HUES64 (cell line): ENCODE results near the gene ZFP64.
"Not testable (repeated sequence)": the region's sequence is repeated elsewhere in the genome, so short reads cannot be mapped to it uniquely, and the experiment has no call there.

ENCODE experiments used
- H3K27ac ChIP-seq: 2 replicates; pipeline ENCODE4 v1.7.0; 2013; ENCODE audit warnings: low read depth, low read length, inconsistent platforms
- H3K27me3 ChIP-seq: 2 replicates; pipeline ENCODE4 v1.6.1; 2013; ENCODE audit warnings: mild to moderate bottlenecking, low read length; ENCODE audit not compliant: insufficient read depth
- H3K36me3 ChIP-seq: 2 replicates; pipeline ENCODE4 v1.6.1; 2013; ENCODE audit warnings: mild to moderate bottlenecking, low read length; ENCODE audit not compliant: insufficient read depth
- H3K4me1 ChIP-seq: 2 replicates; pipeline ENCODE4 v1.6.1; 2013; ENCODE audit warnings: mild to moderate bottlenecking, low read length, moderate library complexity; ENCODE audit not compliant: insufficient read depth
- H3K4me3 ChIP-seq: 2 replicates; pipeline ENCODE4 v1.5.1; 2013; ENCODE audit warnings: mild to moderate bottlenecking, low read length, moderate library complexity
- H3K9ac ChIP-seq: 2 replicates; pipeline ENCODE4 v1.6.1; 2013; ENCODE audit warnings: mild to moderate bottlenecking, low read depth, low read length
- H3K9me3 ChIP-seq: 2 replicates; pipeline ENCODE4 v1.6.1; 2013; ENCODE audit warnings: low read depth, low read length; ENCODE audit not compliant: insufficient read depth
- WGBS: fragments of 150-250, 120-280 bp; methylation state at CpG from one replicate; pipeline ENCODE4 v1.1.7; 2013; ENCODE audit warnings: missing lambda C conversion rate; 5-methylcytosine and 5-hydroxymethylcytosine counted together

The ZFP64 gene

DNA sequence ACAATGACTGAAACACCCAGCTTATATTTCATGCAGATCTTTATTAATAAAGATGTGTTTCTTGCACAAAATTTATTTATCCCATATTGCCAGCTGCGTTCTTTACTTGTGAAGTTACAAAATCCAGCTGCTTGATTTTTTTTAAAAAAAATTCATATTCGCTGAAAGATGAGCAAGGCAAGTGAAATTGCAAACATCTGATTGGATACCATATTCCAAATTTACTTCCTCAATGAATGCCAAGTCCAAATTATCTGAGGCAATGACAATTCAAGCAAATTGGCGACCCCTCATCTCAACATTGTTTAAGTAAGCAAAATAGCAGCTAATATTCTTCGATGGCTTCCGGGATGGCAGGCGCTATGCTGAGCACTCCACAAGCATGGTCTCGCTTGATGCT, 37.7 kb downstream of the ZFP64 start:
- no peaks in the 10 kb centered on the region for H3K4me1 ChIP-seq
- peaks cover 6% of the 10 kb centered on the region; the same call in 1 of the 2 replicates for H3K9me3 ChIP-seq
- H3K27ac ChIP-seq, result no peak overlapping the region
- H3K36me3 ChIP-seq, result peaks cover 49% of the 10 kb centered on the region
- H3K4me3 ChIP-seq, result no peak overlapping the region
- no peaks in the 10 kb centered on the region for H3K27me3 ChIP-seq
- no peak overlapping the region for H3K9ac ChIP-seq
- WGBS, result 90% methylated on average over 7 of the region's 7 CpGs

DNA sequence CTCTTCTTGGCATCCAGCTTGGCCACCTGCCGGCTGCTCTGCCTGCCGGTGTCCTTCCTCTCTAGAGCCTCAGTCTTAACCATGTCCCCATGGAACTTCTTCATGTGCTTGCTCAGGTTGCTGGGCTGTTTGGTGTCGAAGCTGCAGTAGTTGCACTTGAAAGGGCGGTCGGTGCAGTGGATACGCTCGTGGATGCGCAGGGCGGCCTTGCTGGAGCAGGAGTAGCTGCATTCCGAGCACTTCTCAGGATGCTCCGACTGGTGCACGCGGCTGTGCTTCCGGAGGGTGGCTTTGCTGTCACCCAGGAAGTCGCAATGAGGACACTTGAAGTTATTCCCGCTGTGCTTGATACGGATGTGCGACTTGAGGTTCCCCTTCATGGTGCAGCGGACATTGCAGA, 38.7 kb downstream of the ZFP64 start:
- Histone ChIP-seq H3K27me3 (no peaks in the 10 kb centered on the region), H3K4me3 (no peak overlapping the region), H3K27ac (no peak overlapping the region), H3K36me3 (peaks cover 40% of the 10 kb centered on the region), H3K9ac (no peak overlapping the region), H3K4me1 (no peaks in the 10 kb centered on the region), H3K9me3 (peaks cover under 1% of the 10 kb centered on the region; the same call in 1 of the 2 replicates)
- 96% methylated on average over 19 of the region's 19 CpGs for WGBS

DNA sequence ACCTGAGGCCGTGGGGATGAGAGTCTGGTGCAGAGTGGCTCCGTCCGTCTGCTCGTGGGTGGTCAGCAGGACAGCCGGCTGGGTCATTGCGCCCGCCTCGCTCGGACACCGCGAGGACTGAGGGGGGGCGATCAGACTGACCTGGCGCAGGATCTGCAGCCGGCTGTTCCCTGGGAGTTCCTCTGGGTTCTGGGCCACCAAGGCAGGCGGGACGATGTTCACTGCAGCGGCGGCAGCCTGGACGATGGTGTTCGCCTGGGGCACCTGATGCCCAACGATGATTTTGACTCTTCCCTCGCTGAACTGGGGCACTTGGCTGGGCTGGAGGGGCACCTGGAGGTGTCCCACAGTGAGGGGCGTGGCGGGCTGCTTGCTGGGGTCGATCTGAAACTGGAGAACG, 39.2 kb downstream of the ZFP64 start:
- 95% methylated on average over 26 of the region's 26 CpGs for WGBS
- H3K27ac ChIP-seq, result no peak overlapping the region
- no peaks in the 10 kb centered on the region for H3K9me3 ChIP-seq
- H3K4me1 ChIP-seq, result no peaks in the 10 kb centered on the region
- peaks cover 38% of the 10 kb centered on the region for H3K36me3 ChIP-seq
- H3K9ac ChIP-seq, result no peak overlapping the region
- no peak overlapping the region for H3K4me3 ChIP-seq
- no peaks in the 10 kb centered on the region for H3K27me3 ChIP-seq

GRCh38 chr20:52150440-52151258, 40.9 kb downstream of the ZFP64 start:
- no peak overlapping the region for H3K9ac ChIP-seq
- H3K36me3 ChIP-seq, result peaks cover 32% of the 10 kb centered on the region
- no peak overlapping the region for H3K4me3 ChIP-seq
- H3K27me3 ChIP-seq, result no peaks in the 10 kb centered on the region
- WGBS, result no CpG with 5 or more reads among the region's 2 CpGs
- H3K4me1 ChIP-seq, result no peaks in the 10 kb centered on the region
- H3K9me3 ChIP-seq, result no peaks in the 10 kb centered on the region
- no peak overlapping the region for H3K27ac ChIP-seq

- H3K36me3 ChIP-seq, result no peaks in the 10 kb centered on the region
- no peak overlapping the region for H3K4me3 ChIP-seq
- no peaks in the 10 kb centered on the region for H3K27me3 ChIP-seq
- no peak overlapping the region for H3K9ac ChIP-seq
- no peak overlapping the region for H3K27ac ChIP-seq
- no peaks in the 10 kb centered on the region for H3K4me1 ChIP-seq
- no peaks in the 10 kb centered on the region for H3K9me3 ChIP-seq
Observed at GRCh38 chr20:52145587-52145986, 46.0 kb downstream of the ZFP64 start.

DNA sequence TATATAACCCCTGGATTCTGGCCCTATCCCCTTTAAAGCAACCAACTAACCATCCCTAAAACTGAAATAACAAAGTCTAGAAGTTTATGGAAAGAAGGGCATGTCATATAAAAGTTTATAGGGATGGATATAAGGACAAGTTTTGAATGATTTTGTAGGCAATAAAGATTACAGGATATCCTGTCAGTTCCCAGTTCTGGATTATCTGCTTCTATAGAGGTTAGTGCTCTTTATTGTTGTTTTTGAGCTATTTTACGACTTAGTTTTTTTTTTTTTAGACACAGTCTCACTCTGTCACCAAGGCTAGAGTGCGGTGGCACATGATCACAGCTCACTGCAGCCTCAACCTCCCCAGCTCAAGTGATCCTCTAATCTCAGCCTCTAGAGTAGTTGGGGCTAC, 48.3 kb downstream of the ZFP64 start:
- Histone ChIP-seq H3K4me1 (no peaks in the 10 kb centered on the region), H3K9me3 (no peaks in the 10 kb centered on the region), H3K27me3 (no peaks in the 10 kb centered on the region), H3K9ac (no peak overlapping the region), H3K36me3 (no peaks in the 10 kb centered on the region), H3K4me3 (no peak overlapping the region), H3K27ac (no peak overlapping the region)
- WGBS, result 97% methylated on average over 2 of the region's 2 CpGs

GRCh38 chr20:52142757-52143156, 48.8 kb downstream of the ZFP64 start:
- no peaks in the 10 kb centered on the region for H3K27me3 ChIP-seq
- no peaks in the 10 kb centered on the region for H3K4me1 ChIP-seq
- no peak overlapping the region for H3K4me3 ChIP-seq
- H3K36me3 ChIP-seq, result no peaks in the 10 kb centered on the region
- H3K9ac ChIP-seq, result no peak overlapping the region
- H3K27ac ChIP-seq, result no peak overlapping the region
- 100% methylated on average over 1 of the region's 2 CpGs for WGBS
- H3K9me3 ChIP-seq, result no peaks in the 10 kb centered on the region

DNA sequence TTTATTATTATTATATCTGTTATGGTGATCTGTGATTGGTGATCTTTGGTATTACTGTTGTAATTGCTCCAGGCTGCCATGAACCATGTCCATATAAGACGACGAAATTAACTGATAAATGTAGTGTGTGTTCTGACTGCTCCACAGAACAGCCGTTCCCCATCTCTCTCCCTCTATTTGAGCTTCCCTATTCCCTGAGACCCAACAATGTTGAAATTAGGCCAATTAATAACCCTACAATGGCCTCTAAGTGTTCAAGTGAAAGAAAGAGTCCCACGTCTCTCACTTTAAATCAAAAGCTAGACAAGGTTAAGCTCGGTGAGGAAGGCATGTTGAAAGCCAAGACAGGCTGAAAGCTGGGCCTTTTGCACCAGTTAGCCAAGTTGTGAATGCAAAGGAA, 51.6 kb downstream of the ZFP64 start:
- Histone ChIP-seq H3K27ac (no peak overlapping the region), H3K9me3 (no peaks in the 10 kb centered on the region), H3K36me3 (no peaks in the 10 kb centered on the region), H3K4me3 (no peak overlapping the region), H3K9ac (no peak overlapping the region), H3K27me3 (no peaks in the 10 kb centered on the region), H3K4me1 (no peaks in the 10 kb centered on the region)
- WGBS, result 94% methylated on average over 5 of the region's 5 CpGs

GRCh38 chr20:52137850-52138249, 53.7 kb downstream of the ZFP64 start:
- no peaks in the 10 kb centered on the region for H3K36me3 ChIP-seq
- H3K9ac ChIP-seq, result no peak overlapping the region
- no peak overlapping the region for H3K27ac ChIP-seq
- WGBS, result 94% methylated on average over 3 of the region's 4 CpGs
- no peaks in the 10 kb centered on the region for H3K4me1 ChIP-seq
- no peak overlapping the region for H3K4me3 ChIP-seq
- no peaks in the 10 kb centered on the region for H3K9me3 ChIP-seq
- no peaks in the 10 kb centered on the region for H3K27me3 ChIP-seq

- 90% methylated on average over 2 of the region's 2 CpGs for WGBS
- not testable (repeated sequence) for H3K27ac ChIP-seq, H3K36me3 ChIP-seq, H3K27me3 ChIP-seq, H3K9me3 ChIP-seq, H3K4me1 ChIP-seq, H3K9ac ChIP-seq, H3K4me3 ChIP-seq
Observed at GRCh38 chr20:52133714-52134113, 57.9 kb downstream of the ZFP64 start.

DNA sequence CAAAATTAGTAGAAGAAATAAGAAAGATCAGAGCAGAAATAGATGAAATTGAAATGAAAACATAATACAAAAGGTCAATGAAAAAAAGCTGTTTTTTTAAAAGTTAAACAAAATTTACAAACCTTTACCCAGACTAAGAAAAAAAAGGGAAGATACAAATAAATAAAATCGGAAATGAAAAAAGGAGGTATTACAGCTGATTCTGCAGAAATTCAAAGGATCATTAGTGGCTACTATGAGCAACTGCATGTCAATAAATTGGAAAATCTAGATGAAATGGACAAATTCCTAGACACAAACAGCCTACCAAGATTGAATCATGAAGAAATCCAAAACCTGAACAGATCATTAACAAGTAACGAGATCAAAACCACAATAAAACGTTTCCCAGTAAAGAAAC, 59.2 kb downstream of the ZFP64 start:
- 61% methylated on average over 3 of the region's 3 CpGs for WGBS
- H3K4me1 ChIP-seq, result no peaks in the 10 kb centered on the region
- H3K4me3 ChIP-seq, result no peak overlapping the region
- no peak overlapping the region for H3K9ac ChIP-seq
- H3K27ac ChIP-seq, result no peak overlapping the region
- no peaks in the 10 kb centered on the region for H3K36me3 ChIP-seq
- H3K9me3 ChIP-seq, result no peaks in the 10 kb centered on the region
- H3K27me3 ChIP-seq, result no peaks in the 10 kb centered on the region
